Measurements from ENCODE around the gene MTTP. TPM values are rescaled to one million over a fixed set of nuclear protein-coding genes. Genes with fewer than 3 reads are reported as not detected.

MTTP gene
- polyA plus RNA-seq, 1 donor (not counting 4 experiments of a cell fraction or from before 2014, with no cell fraction given) = 0.05 TPM

GRCh38 chr4:99593781-99594641 is 19.4 kb downstream of the MTTP start:
- H3K9me1 ChIP-seq (ENCODE audit: control insufficient read depth, extremely low read depth, insufficient read depth, low read length) = no peaks in the 10 kb centered on the region
- no peaks in the 10 kb centered on the region for H3K4me1 ChIP-seq (ENCODE audit: control insufficient read depth, extremely low read depth, insufficient read depth, low read length)
- H3K4me3 ChIP-seq (ENCODE audit: control insufficient read depth in 2 of 3, extremely low read depth in 1 of 3, insufficient read depth in 2 of 3, low read depth in 1 of 3, low read length in 3 of 3) = no peak overlapping the region
- H3K4me2 ChIP-seq (ENCODE audit: control insufficient read depth, extremely low read depth, insufficient read depth, low read depth, low read length) = no peak overlapping the region
- H3K36me3 ChIP-seq (ENCODE audit: control insufficient read depth in 2 of 2, extremely low read depth in 1 of 2, insufficient read depth in 2 of 2, low read length in 2 of 2) = no peaks in the 10 kb centered on the region
- no peaks in the 10 kb centered on the region for H3K79me2 ChIP-seq (ENCODE audit: control insufficient read depth, insufficient read depth, low read length)
- dilution Hi-C loops (cut with MboI; ENCODE audit: extremely low pct_ligation_motif_present, low sequenced_read_pairs) = no loop called here
- no peaks in the 10 kb centered on the region for H3K27me3 ChIP-seq (ENCODE audit: control insufficient read depth, extremely low read depth, insufficient read depth, low read length)
- no peak for DNase-seq (ENCODE audit: low read depth, low spot score)
- no peak overlapping the region for H3K27ac ChIP-seq (ENCODE audit: control insufficient read depth, insufficient read depth, low read length)
- no peak overlapping the region for H3K9ac ChIP-seq (ENCODE audit: control insufficient read depth, extremely low read depth, insufficient read depth, low read length)
- H3K9me3 ChIP-seq (ENCODE audit: control insufficient read depth, low read depth, low read length) = no peaks in the 10 kb centered on the region
- H4K20me1 ChIP-seq (ENCODE audit: control insufficient read depth, extremely low read depth, insufficient read depth, low read length) = no peaks in the 10 kb centered on the region
- FAIRE-seq = no peak
- no peak for TF ChIP-seq EZH2 (IDR thresholded peaks at IDR 0.05; ENCODE audit: low read length)
- TF ChIP-seq CTCF (optimal IDR thresholded peaks at IDR 0.05 in 1 of 3, IDR thresholded peaks at IDR 0.05 in 1 of 3, conservative IDR thresholded peaks at IDR 0.05 in 1 of 3; ENCODE audit: extremely low read depth in 1 of 3, insufficient read depth in 2 of 3, low read length in 3 of 3) = no peak
- no peak overlapping the region for H2AFZ ChIP-seq (ENCODE audit: control insufficient read depth, low read length)

- Histone ChIP-seq H3K9ac (ENCODE audit: control insufficient read depth, extremely low read depth, insufficient read depth, low read length) (no peak overlapping the region), H3K27ac (ENCODE audit: control insufficient read depth, insufficient read depth, low read length) (no peak overlapping the region), H4K20me1 (ENCODE audit: control insufficient read depth, extremely low read depth, insufficient read depth, low read length) (no peaks in the 10 kb centered on the region), H3K9me1 (ENCODE audit: control insufficient read depth, extremely low read depth, insufficient read depth, low read length) (no peaks in the 10 kb centered on the region), H3K36me3 (ENCODE audit: control insufficient read depth in 2 of 2, extremely low read depth in 1 of 2, insufficient read depth in 2 of 2, low read length in 2 of 2) (no peaks in the 10 kb centered on the region), H3K4me1 (ENCODE audit: control insufficient read depth, extremely low read depth, insufficient read depth, low read length) (no peaks in the 10 kb centered on the region), H3K4me2 (ENCODE audit: control insufficient read depth, extremely low read depth, insufficient read depth, low read depth, low read length) (no peak overlapping the region), H3K27me3 (ENCODE audit: control insufficient read depth, extremely low read depth, insufficient read depth, low read length) (no peaks in the 10 kb centered on the region), H3K4me3 (ENCODE audit: control insufficient read depth in 2 of 3, extremely low read depth in 1 of 3, insufficient read depth in 2 of 3, low read depth in 1 of 3, low read length in 3 of 3) (no peak overlapping the region), H3K79me2 (ENCODE audit: control insufficient read depth, insufficient read depth, low read length) (no peaks in the 10 kb centered on the region), H3K9me3 (ENCODE audit: control insufficient read depth, low read depth, low read length) (no peaks in the 10 kb centered on the region), H2AFZ (ENCODE audit: control insufficient read depth, low read length) (no peak overlapping the region)
- no peak for DNase-seq (ENCODE audit: low read depth, low spot score)
- TF ChIP-seq EZH2 (IDR thresholded peaks at IDR 0.05; ENCODE audit: low read length) (no peak), CTCF (optimal IDR thresholded peaks at IDR 0.05 in 1 of 3, IDR thresholded peaks at IDR 0.05 in 1 of 3, conservative IDR thresholded peaks at IDR 0.05 in 1 of 3; ENCODE audit: extremely low read depth in 1 of 3, insufficient read depth in 2 of 3, low read length in 3 of 3) (no peak)
- dilution Hi-C loops (cut with MboI; ENCODE audit: extremely low pct_ligation_motif_present, low sequenced_read_pairs) = no loop called here
- no peak for FAIRE-seq
Measured at GRCh38 chr4:99594818-99595217, 20.2 kb downstream of the MTTP start.

All from keratinocyte (primary cell).